H9 (cell line): Measurements from ENCODE around the gene FBN1. TPM values are rescaled to one million over a fixed set of nuclear protein-coding genes. Genes with fewer than 3 reads are reported as not detected.

ENCODE experiments used
- DNase-seq: peaks from one replicate; pipeline ENCODE4 v3.0.0-alpha.2; 2017
- H2AFZ ChIP-seq: one replicate; pipeline ENCODE4 v1.6.1; 2013; ENCODE audit warnings: mild to moderate bottlenecking, low read length, control low read depth, moderate library complexity
- H2AK5ac ChIP-seq: 2 replicates; pipeline ENCODE4 v1.6.1; 2013; ENCODE audit warnings: low read length, control low read depth, mixed read lengths; ENCODE audit not compliant: insufficient read length
- H2BK120ac ChIP-seq: one replicate; pipeline ENCODE4 v1.6.1; 2013; ENCODE audit warnings: low read depth, mild to moderate bottlenecking, low read length, control low read depth, inconsistent platforms; ENCODE audit not compliant: poor library complexity, severe bottlenecking
- H2BK12ac ChIP-seq: 2 replicates; pipeline ENCODE4 v1.6.1; 2013; ENCODE audit warnings: low read length, control low read depth, mixed read lengths, low read depth; ENCODE audit not compliant: insufficient read length
- H2BK15ac ChIP-seq: 2 replicates; pipeline ENCODE4 v1.6.1; 2013; ENCODE audit warnings: low read depth, low read length, control low read depth
- H2BK20ac ChIP-seq: one replicate; pipeline ENCODE4 v1.6.1; 2013; ENCODE audit warnings: low read depth, mild to moderate bottlenecking, low read length, control low read depth, inconsistent platforms; ENCODE audit not compliant: poor library complexity, severe bottlenecking
- H2BK5ac ChIP-seq: 2 replicates; pipeline ENCODE4 v1.6.1; 2013; ENCODE audit warnings: low read length, control low read depth, mixed read lengths; ENCODE audit not compliant: insufficient read length
- H3K14ac ChIP-seq: 2 replicates; pipeline ENCODE4 v1.6.1; 2013; ENCODE audit warnings: low read length, control low read depth; ENCODE audit not compliant: insufficient read depth
- H3K18ac ChIP-seq: 2 replicates; pipeline ENCODE4 v1.6.1; 2013; ENCODE audit warnings: low read depth, mild to moderate bottlenecking, mixed read lengths, low read length, control low read depth; ENCODE audit not compliant: insufficient read length
- H3K23ac ChIP-seq: 2 replicates; pipeline ENCODE4 v1.6.1; 2013; ENCODE audit warnings: low read length, control low read depth, mixed read lengths, low read depth; ENCODE audit not compliant: insufficient read length
- H3K23me2 ChIP-seq: 2 replicates; pipeline ENCODE4 v1.6.1; 2013; ENCODE audit warnings: low read depth, mild to moderate bottlenecking, mixed read lengths, low read length, control low read depth; ENCODE audit not compliant: insufficient read length, poor library complexity, severe bottlenecking
- H3K27ac ChIP-seq: 2 replicates; pipeline ENCODE4 v1.5.1; 2013; ENCODE audit warnings: low read length, control low read depth, mixed read lengths, low read depth; ENCODE audit not compliant: insufficient read length
- H3K27me3 ChIP-seq: 2 replicates; pipeline ENCODE4 v1.6.1; 2013; ENCODE audit warnings: low read length, control low read depth, inconsistent platforms; ENCODE audit not compliant: insufficient read depth
- H3K4ac ChIP-seq: 2 replicates; pipeline ENCODE4 v1.6.1; 2013; ENCODE audit warnings: low read depth, mild to moderate bottlenecking, control low read depth, inconsistent platforms, low read length, moderate library complexity
- H3K4me1 ChIP-seq: 2 replicates; pipeline ENCODE4 v1.6.1; 2013; ENCODE audit warnings: low read length, control low read depth, inconsistent platforms; ENCODE audit not compliant: insufficient read depth
- H3K4me2 ChIP-seq: 2 replicates; pipeline ENCODE4 v1.6.1; 2013; ENCODE audit warnings: low read length, control low read depth, mixed read lengths; ENCODE audit not compliant: insufficient read length, insufficient read depth
- H3K56ac ChIP-seq: 2 replicates; pipeline ENCODE4 v1.6.1; 2013; ENCODE audit warnings: low read depth, mild to moderate bottlenecking, mixed read lengths, low read length, control low read depth; ENCODE audit not compliant: insufficient read length
- H3K79me1 ChIP-seq: 2 replicates; pipeline ENCODE4 v1.6.1; 2013; ENCODE audit warnings: low read depth, mild to moderate bottlenecking, moderate library complexity, low read length, control low read depth, inconsistent platforms; ENCODE audit not compliant: insufficient read depth, poor library complexity, severe bottlenecking
- H3K79me2 ChIP-seq: 2 replicates; pipeline ENCODE4 v1.6.1; 2013; ENCODE audit warnings: low read length, control low read depth, inconsistent platforms; ENCODE audit not compliant: insufficient read depth
- H3K9ac ChIP-seq: 2 replicates; pipeline ENCODE4 v1.6.1; 2013; ENCODE audit warnings: low read length, control low read depth, mixed read lengths; ENCODE audit not compliant: insufficient read length; ENCODE audit errors: extremely low read depth
- H3K9me3 ChIP-seq: one replicate; pipeline ENCODE4 v1.6.1; 2013; ENCODE audit warnings: low read depth, low read length, inconsistent platforms; ENCODE audit not compliant: control insufficient read depth
- H3T11ph ChIP-seq: one replicate; pipeline ENCODE4 v1.6.1; 2013; ENCODE audit warnings: mild to moderate bottlenecking, low read length, control low read depth, inconsistent platforms
- H4K20me1 ChIP-seq: one replicate; pipeline ENCODE4 v1.6.1; 2013; ENCODE audit not compliant: control insufficient read depth, insufficient read length, insufficient read depth
- H4K5ac ChIP-seq: 2 replicates; pipeline ENCODE4 v1.6.1; 2013; ENCODE audit warnings: low read depth, mild to moderate bottlenecking, mixed read lengths, low read length, control low read depth; ENCODE audit not compliant: insufficient read length
- H4K8ac ChIP-seq: replicated peaks from 2 replicates; pipeline ENCODE4 v1.6.1; 2013; ENCODE audit warnings: low read length, control low read depth, mixed read lengths, low read depth; ENCODE audit not compliant: insufficient read length
- H4K91ac ChIP-seq: 2 replicates; pipeline ENCODE4 v1.6.1; 2013; ENCODE audit warnings: low read depth, mild to moderate bottlenecking, moderate library complexity, mixed read lengths, low read length, control low read depth; ENCODE audit not compliant: insufficient read length
- H3K27ac Mint-ChIP-seq, 3 experiments: 2 replicates in 2 of 3; 3 replicates in 1 of 3; pipeline ENCODE4 v1.8.0; 2020 to 2021; ENCODE audit warnings: mixed read lengths in 3 of 3, mild to moderate bottlenecking in 1 of 3, moderate library complexity in 1 of 3
- H3K27me3 Mint-ChIP-seq: 2 replicates; pipeline ENCODE4 v1.8.0; 2021; ENCODE audit warnings: low read depth, mild to moderate bottlenecking, moderate library complexity, mixed read lengths
- H3K36me3 Mint-ChIP-seq, 3 experiments: 2 replicates in 2 of 3; 3 replicates in 1 of 3; pipeline ENCODE4 v1.8.0; 2020 to 2021; ENCODE audit warnings: low read depth in 3 of 3, mixed read lengths in 3 of 3; ENCODE audit not compliant: insufficient read depth in 1 of 3
- H3K4me1 Mint-ChIP-seq, 2 experiments: 2 replicates each; pipeline ENCODE4 v1.8.0; 2020; ENCODE audit warnings: mixed read lengths in 2 of 2
- H3K4me3 Mint-ChIP-seq, 2 experiments: 2 replicates in 1 of 2; 3 replicates in 1 of 2; pipeline ENCODE4 v1.8.0; 2020 to 2021; ENCODE audit warnings: mild to moderate bottlenecking in 2 of 2, mixed read lengths in 2 of 2, moderate library complexity in 1 of 2
- H3K9me3 Mint-ChIP-seq, 2 experiments: 2 replicates in 1 of 2; 3 replicates in 1 of 2; pipeline ENCODE4 v1.8.0; 2020; ENCODE audit warnings: mild to moderate bottlenecking in 2 of 2, mixed read lengths in 2 of 2, moderate library complexity in 1 of 2
- CTCF ChIP-seq: fragments of 200-600 bp; sonication (generic); conservative IDR thresholded peaks from 3 replicates; pipeline ENCODE4 v1.8.0; 2021; ENCODE audit warnings: antibody characterized with exemption, mild to moderate bottlenecking
- WGBS: extraction: QIAGEN DNeasy Blood & Tissue Kit; methylation state at CpG from one replicate; pipeline ENCODE4 v1.1.7; 2013; ENCODE audit warnings: missing lambda C conversion rate, low lambda C conversion rate, mixed read lengths; ENCODE audit not compliant: insufficient read length; ENCODE audit errors: extremely low coverage; 5-methylcytosine and 5-hydroxymethylcytosine counted together
- total RNA-seq: library from RNA; stranded (reverse); gene quantifications from 2 replicates; pipeline ENCODE4 v1.2.1, GENCODE V29; 2021

FBN1 gene
- total RNA-seq, 1 experiment from 2014 or later: 3.6 TPM

GRCh38 chr15:48530528-48530927 is 115.0 kb downstream of the FBN1 start:
- no CpG with 5 or more reads among the region's 4 CpGs for WGBS
- H3K18ac ChIP-seq: no peak overlapping the region
- H3K4me1 ChIP-seq: no peaks in the 10 kb centered on the region
- H3K4ac ChIP-seq: no peak overlapping the region
- DNase-seq: no peak
- H2BK15ac ChIP-seq: no peak overlapping the region
- H3K9me3 ChIP-seq: no peaks in the 10 kb centered on the region
- H4K20me1 ChIP-seq: no peaks in the 10 kb centered on the region
- H4K91ac ChIP-seq: no peak overlapping the region
- no peak overlapping the region for H3K56ac ChIP-seq
- H2BK20ac ChIP-seq: no peak overlapping the region
- H2BK5ac ChIP-seq: no peak overlapping the region
- no peak overlapping the region for H4K5ac ChIP-seq
- no peak overlapping the region for H3T11ph ChIP-seq
- no peak overlapping the region for H3K4me2 ChIP-seq
- Mint-ChIP-seq H3K9me3 (no peaks in the 10 kb centered on the region), H3K4me3 (no peak overlapping the region), H3K27me3 (no peaks in the 10 kb centered on the region), H3K36me3 (no peaks in the 10 kb centered on the region), H3K27ac (no peak overlapping the region), H3K4me1 (no peaks in the 10 kb centered on the region)
- no peak overlapping the region for H3K14ac ChIP-seq
- no peak overlapping the region for H2AK5ac ChIP-seq
- no peaks in the 10 kb centered on the region for H3K79me2 ChIP-seq
- H3K27ac ChIP-seq: no peak overlapping the region
- H2BK120ac ChIP-seq: no peak overlapping the region
- H3K23ac ChIP-seq: no peak overlapping the region
- H3K27me3 ChIP-seq: no peaks in the 10 kb centered on the region
- no peak overlapping the region for H2BK12ac ChIP-seq
- H2AFZ ChIP-seq: no peak overlapping the region
- no peaks in the 10 kb centered on the region for H3K79me1 ChIP-seq
- H4K8ac ChIP-seq: no peak overlapping the region
- H3K9ac ChIP-seq: no peak overlapping the region
- TF ChIP-seq CTCF: no peak
- no peaks in the 10 kb centered on the region for H3K23me2 ChIP-seq
